IMR-90 (cell line): ENCODE data around the gene PSMB2. TPM values are rescaled to one million over a fixed set of nuclear protein-coding genes. Genes with fewer than 3 reads are reported as not detected.

Source experiments
- ATAC-seq: fragments of 200-7000 bp; cut with Tn5 transposase; 2 replicates; pipeline ENCODE4 v1.9.1; 2020; ENCODE audit warnings: low read depth, mild to moderate bottlenecking, moderate library complexity
- BruUV-seq: library from RNA; stranded (reverse); fragments of 400-500 nt; replicated peaks from 2 replicates; lab custom pipeline; 2021; lab: Mats Ljungman, UMichigan
- CTCF ChIA-PET: fragments of 300-600 bp; formaldehyde crosslinking; extraction: SDS; loops from one replicate; lab custom pipeline; 2021; ENCODE audit warnings: antibody characterized with exemption; lab: Yijun Ruan, JAX
- POLR2A ChIA-PET: fragments of 300-600 bp; sonication (Branson Sonifier 250); formaldehyde crosslinking; loops from one replicate; lab custom pipeline; 2022; ENCODE audit warnings: antibody characterized with exemption; ENCODE audit not compliant: unreplicated experiment; lab: Charles Lee
- DNase-seq: peaks from one replicate; pipeline ENCODE4 v3.0.0; 2013
- H2AFZ ChIP-seq: replicated peaks from 2 replicates; pipeline ENCODE3; 2013; ENCODE audit warnings: low read length, mild to moderate bottlenecking; ENCODE audit not compliant: poor library complexity
- H2AK5ac ChIP-seq: 2 replicates; pipeline ENCODE4 v1.6.1; 2013; ENCODE audit warnings: low read depth, low read length, inconsistent platforms
- H2AK9ac ChIP-seq: replicated peaks from 2 replicates; pipeline ENCODE3; 2013; ENCODE audit warnings: mild to moderate bottlenecking, low read depth, low read length, moderate library complexity; ENCODE audit not compliant: poor library complexity
- H2BK120ac ChIP-seq: 2 replicates; pipeline ENCODE4 v1.6.1; 2013; ENCODE audit warnings: low read depth, low read length, inconsistent platforms
- H2BK15ac ChIP-seq: 3 replicates; pipeline ENCODE4 v1.6.1; 2013; ENCODE audit warnings: low read depth, low read length, inconsistent platforms
- H2BK20ac ChIP-seq: 2 replicates; pipeline ENCODE4 v1.6.1; 2013; ENCODE audit warnings: low read depth, mild to moderate bottlenecking, inconsistent platforms, low read length, moderate library complexity
- H2BK5ac ChIP-seq: 2 replicates; pipeline ENCODE4 v1.6.1; 2013; ENCODE audit warnings: mild to moderate bottlenecking, low read depth, low read length, inconsistent platforms; ENCODE audit not compliant: poor library complexity, severe bottlenecking
- H3K14ac ChIP-seq: replicated peaks from 2 replicates; pipeline ENCODE4 v1.6.1; 2013; ENCODE audit warnings: low read depth, low read length, inconsistent platforms
- H3K18ac ChIP-seq: 2 replicates; pipeline ENCODE4 v1.6.1; 2013; ENCODE audit warnings: low read depth, low read length, control low read depth
- H3K23ac ChIP-seq: 2 replicates; pipeline ENCODE4 v1.6.1; 2013; ENCODE audit warnings: low read depth, low read length, inconsistent platforms
- H3K27ac ChIP-seq: 2 replicates; pipeline ENCODE4 v1.5.1; 2013; ENCODE audit warnings: mild to moderate bottlenecking, control low read depth, low read length; ENCODE audit not compliant: insufficient read depth
- H3K27me3 ChIP-seq: 2 replicates; pipeline ENCODE4 v1.6.1; 2013; ENCODE audit warnings: low read length; ENCODE audit not compliant: control insufficient read depth, insufficient read depth
- H3K36me3 ChIP-seq: 2 replicates; pipeline ENCODE4 v1.6.1; 2013; ENCODE audit warnings: low read length, mixed read lengths; ENCODE audit not compliant: control insufficient read depth, insufficient read depth
- H3K4ac ChIP-seq: 2 replicates; pipeline ENCODE4 v1.6.1; 2013; ENCODE audit warnings: low read depth, low read length, inconsistent platforms
- H3K4me1 ChIP-seq: 2 replicates; pipeline ENCODE4 v1.6.1; 2013; ENCODE audit warnings: low read length, mixed read lengths; ENCODE audit not compliant: control insufficient read depth, insufficient read depth
- H3K4me2 ChIP-seq: 2 replicates; pipeline ENCODE4 v1.6.1; 2013; ENCODE audit warnings: low read depth, mild to moderate bottlenecking, control low read depth, low read length, moderate library complexity
- H3K4me3 ChIP-seq: 2 replicates; pipeline ENCODE4 v1.5.1; 2013; ENCODE audit warnings: low read depth, mild to moderate bottlenecking, control low read depth, low read length, moderate library complexity; ENCODE audit not compliant: insufficient read depth
- H3K56ac ChIP-seq: 2 replicates; pipeline ENCODE4 v1.6.1; 2013; ENCODE audit warnings: low read length, inconsistent platforms; ENCODE audit not compliant: insufficient read depth; ENCODE audit errors: extremely low read depth
- H3K79me1 ChIP-seq, 2 experiments: 2 replicates each; pipeline ENCODE4 v1.6.1; 2013; ENCODE audit warnings: low read length in 2 of 2, inconsistent platforms in 1 of 2, low read depth in 1 of 2
- H3K9ac ChIP-seq: 2 replicates; pipeline ENCODE4 v1.6.1; 2013; ENCODE audit warnings: low read depth, low read length, control low read depth
- H3K9me1 ChIP-seq: 2 replicates; pipeline ENCODE4 v1.6.1; 2013; ENCODE audit warnings: low read length, inconsistent platforms; ENCODE audit not compliant: insufficient read depth
- H3K9me3 ChIP-seq: 2 replicates; pipeline ENCODE4 v1.6.1; 2013; ENCODE audit warnings: low read length; ENCODE audit not compliant: control insufficient read depth, insufficient read depth
- H4K20me1 ChIP-seq: 2 replicates; pipeline ENCODE4 v1.6.1; 2013; ENCODE audit warnings: low read length, inconsistent platforms; ENCODE audit not compliant: insufficient read depth
- H4K5ac ChIP-seq: 2 replicates; pipeline ENCODE4 v1.6.1; 2013; ENCODE audit warnings: mild to moderate bottlenecking, low read depth, low read length, control low read depth
- H4K8ac ChIP-seq, 2 experiments: 2 replicates each; pipeline ENCODE4 v1.6.1; 2013; ENCODE audit warnings: low read depth in 2 of 2, low read length in 2 of 2, control low read depth in 1 of 2, inconsistent platforms in 1 of 2
- H4K91ac ChIP-seq: 2 replicates; pipeline ENCODE4 v1.6.1; 2013; ENCODE audit warnings: low read depth, low read length, inconsistent platforms; ENCODE audit not compliant: insufficient read depth
- FOS ChIP-seq: fragments of 150-350 bp; IDR thresholded peaks from 2 replicates; pipeline ENCODE4 v1.6.1; 2016; ENCODE audit warnings: low read depth, low read length
- WGBS, 2 experiments: methylation state at CpG; one replicate each; pipeline versions ENCODE4 v1.1.5 to v1.1.7; 2013; ENCODE audit warnings: missing lambda C conversion rate in 2 of 2; ENCODE audit not compliant: insufficient read length in 1 of 2; ENCODE audit errors: extremely low coverage in 2 of 2; 5-methylcytosine and 5-hydroxymethylcytosine counted together
- dilution Hi-C: fragments of 300-500 bp; cut with HindIII; formaldehyde crosslinking; loops from one replicate; pipeline ENCODE4 v1.14.3; 2018; ENCODE audit warnings: low sequenced_read_pairs; ENCODE audit not compliant: unreplicated experiment
- in situ Hi-C: fragments of 300-500 bp; cut with MboI; formaldehyde crosslinking; loops from 3 replicates; pipeline ENCODE4 v1.14.3; 2019; ENCODE audit warnings: low sequenced_read_pairs, inconsistent platforms, mixed read lengths
- intact Hi-C: fragments of 100-400 bp; cut with micrococcal nuclease; formaldehyde crosslinking; loops from 2 replicates; pipeline ENCODE4 v1.10.0; 2022
- polyA plus RNA-seq, 3 experiments: library from polyadenylated mRNA; depleted of rRNA; stranded (reverse); fragments of >200 nt; gene quantifications; 2 replicates each; pipeline ENCODE4 v1.2.3, GENCODE V29; 2012; ENCODE audit warnings: low replicate concordance in 1 of 3
- total RNA-seq: library from RNA; depleted of rRNA; stranded (reverse); fragments of >200 nt; gene quantifications from 2 replicates; pipeline ENCODE4 v1.2.3, GENCODE V29; 2012

Gene PSMB2
- total and polyA plus RNA-seq, 2 of the 4 experiments (the other 2 are of a cell fraction) = 23.8 to 86.2 TPM

GRCh38 chr1:35680271-35680670 lies 38.9 kb upstream of the PSMB2 start:
- H3K23ac ChIP-seq = no peak overlapping the region
- no CpG with 5 or more reads among the region's 3 CpGs for WGBS, 2 experiments
- no TSS peak for BruUV-seq
- DNase-seq (no peak), ATAC-seq (no peak)
- H2BK120ac ChIP-seq = no peak overlapping the region
- no peak overlapping the region for H3K4me3 ChIP-seq
- H2AK9ac ChIP-seq = no peak overlapping the region
- H3K79me1 ChIP-seq = no peaks in the 10 kb centered on the region
- no peak overlapping the region for H3K56ac ChIP-seq
- no peak for TF ChIP-seq FOS
- H2BK15ac ChIP-seq = no peak overlapping the region
- no peak overlapping the region for H2AFZ ChIP-seq
- in situ Hi-C loops = no loop called here
- ChIA-PET POLR2A (no interaction called here), CTCF (interaction anchor here (0.7 kb wide), 1 partner anchor 256 kb away, joined by 3 read pairs; no protein-coding TSS in a partner anchor)
- H2AK5ac ChIP-seq = no peak overlapping the region
- no peaks in the 10 kb centered on the region for H3K4me1 ChIP-seq
- H3K9me1 ChIP-seq = no peaks in the 10 kb centered on the region
- no peak overlapping the region for H3K18ac ChIP-seq
- no peak overlapping the region for H4K5ac ChIP-seq
- no peak overlapping the region for H2BK5ac ChIP-seq
- H3K27me3 ChIP-seq = peaks cover 47% of the 10 kb centered on the region
- H3K4me2 ChIP-seq = no peak overlapping the region
- intact Hi-C loops = no loop called here
- no peaks in the 10 kb centered on the region for H3K9me3 ChIP-seq
- no peak overlapping the region for H3K14ac ChIP-seq
- dilution Hi-C loops = no loop called here
- H4K91ac ChIP-seq = no peak overlapping the region
- H3K27ac ChIP-seq = no peak overlapping the region
- H4K8ac ChIP-seq = no peak overlapping the region
- no peaks in the 10 kb centered on the region for H4K20me1 ChIP-seq
- no peaks in the 10 kb centered on the region for H3K36me3 ChIP-seq
- H3K4ac ChIP-seq = no peak overlapping the region
- H3K9ac ChIP-seq = no peak overlapping the region
- H2BK20ac ChIP-seq = no peak overlapping the region
